KMS-11 (cell line): ENCODE measurements around the gene LDLRAD3.

ENCODE experiments used
- H2AFZ ChIP-seq: fragments of 200-600 bp; sonication (generic); 2 replicates; pipeline ENCODE4 v1.6.1; 2016; ENCODE audit warnings: antibody characterized with exemption, mixed run types, low read depth
- H3K27ac ChIP-seq: fragments of 200-600 bp; sonication (generic); 2 replicates; pipeline ENCODE4 v1.6.1; 2016; ENCODE audit warnings: mild to moderate bottlenecking, mixed run types
- H3K27me3 ChIP-seq: fragments of 200-600 bp; sonication (generic); 2 replicates; pipeline ENCODE4 v1.6.1; 2017; ENCODE audit warnings: mild to moderate bottlenecking, low read depth, mixed run types, moderate library complexity; ENCODE audit not compliant: insufficient read depth
- H3K36me3 ChIP-seq: fragments of 200-600 bp; sonication (generic); 2 replicates; pipeline ENCODE4 v1.6.1; 2017; ENCODE audit warnings: mild to moderate bottlenecking, mixed run types; ENCODE audit not compliant: insufficient read depth
- H3K4me1 ChIP-seq: fragments of 200-600 bp; sonication (generic); 2 replicates; pipeline ENCODE4 v1.6.1; 2016; ENCODE audit warnings: mild to moderate bottlenecking, low read depth, mixed run types; ENCODE audit not compliant: poor library complexity, severe bottlenecking
- H3K4me2 ChIP-seq: fragments of 200-600 bp; sonication (generic); 2 replicates; pipeline ENCODE4 v1.7.0; 2016; ENCODE audit warnings: mild to moderate bottlenecking, mixed run types
- H3K4me3 ChIP-seq: fragments of 200-600 bp; sonication (generic); IDR thresholded peaks from 2 replicates; pipeline ENCODE4 v1.6.1; 2017; ENCODE audit warnings: low read depth, low read length, mixed read lengths; ENCODE audit not compliant: insufficient read depth
- H3K79me2 ChIP-seq: fragments of 200-600 bp; sonication (generic); 2 replicates; pipeline ENCODE4 v1.6.1; 2016; ENCODE audit warnings: low read depth, mixed run types; ENCODE audit not compliant: insufficient read depth
- H3K9ac ChIP-seq: fragments of 200-600 bp; sonication (generic); 2 replicates; pipeline ENCODE4 v1.6.1; 2016; ENCODE audit warnings: mild to moderate bottlenecking, mixed run types
- H4K20me1 ChIP-seq: fragments of 200-600 bp; sonication (generic); 2 replicates; pipeline ENCODE4 v1.6.1; 2016; ENCODE audit warnings: mild to moderate bottlenecking, mixed run types; ENCODE audit not compliant: insufficient read depth
- TF ChIP-seq, protein P1 (sequence below): fragments of 200-600 bp; sonication (generic); conservative IDR thresholded peaks from 2 replicates; pipeline ENCODE4 v1.6.1; 2017; ENCODE audit warnings: low read depth, mild to moderate bottlenecking, antibody characterized with exemption, low read length, moderate library complexity, mixed read lengths

Gene LDLRAD3

DNA sequence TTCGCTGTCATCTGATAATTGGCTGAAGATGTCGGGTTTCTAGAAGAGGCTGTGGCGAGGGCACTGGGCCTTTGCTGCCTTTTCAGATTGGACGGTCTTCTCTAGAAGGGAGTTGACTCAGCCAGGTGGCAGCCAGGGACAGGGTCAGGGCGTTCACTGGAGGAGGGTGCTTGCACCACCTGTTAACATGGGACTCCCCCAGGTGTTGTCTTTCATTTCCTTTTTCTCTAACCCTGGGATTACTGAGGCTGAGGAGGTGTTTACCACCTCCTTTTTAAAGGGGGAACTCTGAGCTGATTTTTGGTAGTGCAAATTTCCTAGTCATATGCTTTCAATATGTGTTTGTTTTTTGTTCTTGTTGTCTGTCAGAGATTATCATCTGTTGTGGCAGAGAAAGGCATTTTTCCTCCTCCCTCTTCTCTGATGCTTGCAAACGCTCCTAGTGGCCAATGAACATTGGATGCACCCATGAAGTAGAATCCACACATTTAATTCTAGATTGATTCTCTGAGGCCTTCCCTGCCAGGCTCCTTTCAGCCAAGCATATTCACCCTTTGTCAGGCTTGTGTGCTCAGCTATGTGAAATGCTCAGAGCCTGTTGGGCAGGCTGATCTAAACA lies 54.1 kb downstream of the LDLRAD3 start:
- H3K27me3 ChIP-seq, result no peaks in the 10 kb centered on the region
- H4K20me1 ChIP-seq, result no peaks in the 10 kb centered on the region
- no peaks in the 10 kb centered on the region for H3K79me2 ChIP-seq
- no peak overlapping the region for H3K4me3 ChIP-seq
- H3K9ac ChIP-seq, result no peak overlapping the region
- no peaks in the 10 kb centered on the region for H3K36me3 ChIP-seq
- H3K4me1 ChIP-seq, result peaks cover 19% of the 10 kb centered on the region
- H3K27ac ChIP-seq, result no peak overlapping the region
- H3K4me2 ChIP-seq, result no peak overlapping the region; the same call in 1 of the 2 replicates
- no peak overlapping the region for H2AFZ ChIP-seq
- TF ChIP-seq, protein P1, sequence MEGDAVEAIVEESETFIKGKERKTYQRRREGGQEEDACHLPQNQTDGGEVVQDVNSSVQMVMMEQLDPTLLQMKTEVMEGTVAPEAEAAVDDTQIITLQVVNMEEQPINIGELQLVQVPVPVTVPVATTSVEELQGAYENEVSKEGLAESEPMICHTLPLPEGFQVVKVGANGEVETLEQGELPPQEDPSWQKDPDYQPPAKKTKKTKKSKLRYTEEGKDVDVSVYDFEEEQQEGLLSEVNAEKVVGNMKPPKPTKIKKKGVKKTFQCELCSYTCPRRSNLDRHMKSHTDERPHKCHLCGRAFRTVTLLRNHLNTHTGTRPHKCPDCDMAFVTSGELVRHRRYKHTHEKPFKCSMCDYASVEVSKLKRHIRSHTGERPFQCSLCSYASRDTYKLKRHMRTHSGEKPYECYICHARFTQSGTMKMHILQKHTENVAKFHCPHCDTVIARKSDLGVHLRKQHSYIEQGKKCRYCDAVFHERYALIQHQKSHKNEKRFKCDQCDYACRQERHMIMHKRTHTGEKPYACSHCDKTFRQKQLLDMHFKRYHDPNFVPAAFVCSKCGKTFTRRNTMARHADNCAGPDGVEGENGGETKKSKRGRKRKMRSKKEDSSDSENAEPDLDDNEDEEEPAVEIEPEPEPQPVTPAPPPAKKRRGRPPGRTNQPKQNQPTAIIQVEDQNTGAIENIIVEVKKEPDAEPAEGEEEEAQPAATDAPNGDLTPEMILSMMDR, result no peak

DNA sequence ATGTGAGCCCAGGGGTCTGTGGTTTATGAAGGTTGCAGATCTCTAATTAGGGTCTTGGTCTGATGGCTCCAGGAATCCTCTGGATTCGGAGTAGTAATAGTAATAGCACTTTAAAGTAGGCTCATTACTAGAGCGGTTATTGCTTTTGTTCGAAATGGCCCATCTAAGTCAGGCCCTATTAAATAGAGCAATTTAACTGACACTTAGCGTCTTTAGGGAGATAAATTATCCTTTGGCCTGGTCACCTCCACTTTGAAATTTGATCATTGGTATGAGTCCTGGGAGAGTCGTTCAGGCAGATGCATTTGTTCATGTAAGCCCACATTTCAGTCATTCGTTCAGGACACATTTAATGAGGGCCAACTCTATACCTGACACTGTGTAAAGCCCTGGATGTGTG lies 54.8 kb downstream of the LDLRAD3 start:
- H3K36me3 ChIP-seq, result no peaks in the 10 kb centered on the region
- no peaks in the 10 kb centered on the region for H4K20me1 ChIP-seq
- H3K79me2 ChIP-seq, result no peaks in the 10 kb centered on the region
- H3K4me2 ChIP-seq, result no peak overlapping the region
- no peaks in the 10 kb centered on the region for H3K27me3 ChIP-seq
- TF ChIP-seq, protein P1, result no peak
- no peak overlapping the region for H2AFZ ChIP-seq
- H3K27ac ChIP-seq, result no peak overlapping the region
- H3K4me1 ChIP-seq, result peaks cover 19% of the 10 kb centered on the region
- no peak overlapping the region for H3K4me3 ChIP-seq
- H3K9ac ChIP-seq, result no peak overlapping the region

DNA sequence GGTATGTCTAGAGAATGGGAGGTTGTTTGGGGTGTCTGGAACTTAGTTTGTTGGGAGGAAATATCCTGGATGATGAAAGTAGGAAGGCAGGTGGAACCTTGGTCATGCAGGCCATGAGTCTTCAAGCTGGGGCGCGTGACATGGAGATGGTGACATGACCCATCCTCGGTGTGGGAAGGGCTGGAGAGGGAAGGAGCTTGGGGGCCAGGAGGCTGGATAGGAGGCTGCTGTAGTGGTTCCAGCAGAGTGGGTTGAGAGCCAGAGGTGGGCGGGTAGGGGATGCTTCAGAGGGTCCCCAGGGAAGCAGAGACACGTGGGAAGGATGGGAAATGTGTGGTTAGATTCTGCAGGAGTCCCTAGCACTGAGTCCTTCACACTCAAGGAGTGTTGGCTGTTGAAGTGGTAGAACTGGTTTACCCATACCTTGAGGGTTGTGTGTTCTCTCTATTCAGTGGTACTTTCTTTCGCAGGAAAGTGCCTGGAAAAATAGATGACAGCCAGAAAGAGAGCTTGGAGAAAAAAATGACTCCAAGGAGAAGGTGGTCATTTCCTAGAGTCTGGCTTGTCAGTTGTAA lies 56.8 kb downstream of the LDLRAD3 start:
- Histone ChIP-seq H3K27me3 (no peaks in the 10 kb centered on the region), H3K79me2 (no peaks in the 10 kb centered on the region), H2AFZ (no peak overlapping the region), H3K4me3 (no peak overlapping the region), H3K27ac (no peak overlapping the region), H3K36me3 (no peaks in the 10 kb centered on the region), H3K9ac (no peak overlapping the region), H3K4me1 (peaks cover 19% of the 10 kb centered on the region), H4K20me1 (no peaks in the 10 kb centered on the region), H3K4me2 (no peak overlapping the region)
- TF ChIP-seq, protein P1, result no peak

DNA sequence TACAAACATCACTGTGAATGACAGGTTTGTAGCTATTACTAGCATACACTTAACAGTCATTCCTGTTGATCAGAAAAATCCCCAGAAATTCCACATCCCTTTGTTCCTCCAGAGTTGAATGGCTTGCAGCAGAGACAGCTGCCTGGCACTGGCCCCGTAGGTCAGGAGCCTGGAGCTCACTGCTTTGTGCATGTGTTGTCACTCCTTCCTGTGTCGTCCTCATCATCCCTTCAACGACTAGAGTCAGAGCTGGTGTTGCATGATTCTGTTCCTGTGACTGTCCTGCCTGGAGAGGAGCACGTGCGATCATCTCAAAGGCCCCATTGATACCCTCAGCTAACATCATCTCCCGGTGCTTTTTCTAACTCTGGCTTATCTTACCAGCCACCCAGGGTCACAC lies 58.3 kb downstream of the LDLRAD3 start:
- Histone ChIP-seq H3K9ac (no peak overlapping the region), H3K27ac (no peak overlapping the region), H2AFZ (no peak overlapping the region), H4K20me1 (no peaks in the 10 kb centered on the region), H3K4me3 (no peak overlapping the region), H3K27me3 (no peaks in the 10 kb centered on the region), H3K4me2 (no peak overlapping the region), H3K36me3 (no peaks in the 10 kb centered on the region), H3K79me2 (no peaks in the 10 kb centered on the region), H3K4me1 (peaks cover 13% of the 10 kb centered on the region)
- TF ChIP-seq, protein P1, result no peak
